ENCODE measurements around the gene C15orf40.

The C15orf40 gene

GRCh38 chr15:82960766-82961165 lies 50.7 kb downstream of the C15orf40 start:
- Histone ChIP-seq H3K9me3 (ENCODE audit: low read length) (no peaks in the 10 kb centered on the region), H3K4me1 (ENCODE audit: insufficient read depth, low read length) (no peaks in the 10 kb centered on the region), H2AFZ (ENCODE audit: low read depth, low read length) (no peak overlapping the region), H3K36me3 (ENCODE audit: insufficient read depth, low read length) (no peaks in the 10 kb centered on the region), H3K4me3 (ENCODE audit: low read length) (no peak overlapping the region), H3K27me3 (ENCODE audit: insufficient read depth, low read length) (no peaks in the 10 kb centered on the region)

- no peaks in the 10 kb centered on the region for H3K4me1 ChIP-seq (ENCODE audit: insufficient read depth, low read length)
- no peaks in the 10 kb centered on the region for H3K27me3 ChIP-seq (ENCODE audit: insufficient read depth, low read length)
- no peaks in the 10 kb centered on the region for H3K9me3 ChIP-seq (ENCODE audit: low read length)
- H3K4me3 ChIP-seq (ENCODE audit: low read length): no peak overlapping the region
- no peaks in the 10 kb centered on the region for H3K36me3 ChIP-seq (ENCODE audit: insufficient read depth, low read length)
- H2AFZ ChIP-seq (ENCODE audit: low read depth, low read length): no peak overlapping the region
Measured at GRCh38 chr15:82959423-82959822, 52.0 kb downstream of the C15orf40 start.

- no peaks in the 10 kb centered on the region for H3K4me1 ChIP-seq (ENCODE audit: insufficient read depth, low read length)
- no peak overlapping the region for H2AFZ ChIP-seq (ENCODE audit: low read depth, low read length)
- no peaks in the 10 kb centered on the region for H3K27me3 ChIP-seq (ENCODE audit: insufficient read depth, low read length)
- no peak overlapping the region for H3K4me3 ChIP-seq (ENCODE audit: low read length)
- no peaks in the 10 kb centered on the region for H3K36me3 ChIP-seq (ENCODE audit: insufficient read depth, low read length)
- H3K9me3 ChIP-seq (ENCODE audit: low read length): no peaks in the 10 kb centered on the region
Measured at GRCh38 chr15:82958638-82959037, 52.8 kb downstream of the C15orf40 start.

- no peaks in the 10 kb centered on the region for H3K27me3 ChIP-seq (ENCODE audit: insufficient read depth, low read length)
- peaks cover 3% of the 10 kb centered on the region for H3K4me1 ChIP-seq (ENCODE audit: insufficient read depth, low read length)
- peak within 1 kb of the TSS; percentile 85 for H2AFZ ChIP-seq (ENCODE audit: low read depth, low read length)
- H3K36me3 ChIP-seq (ENCODE audit: insufficient read depth, low read length): no peaks in the 10 kb centered on the region
- peak within 1 kb of the TSS; percentile 53 for H3K4me3 ChIP-seq (ENCODE audit: low read length)
- H3K9me3 ChIP-seq (ENCODE audit: low read length): no peaks in the 10 kb centered on the region
Measured at GRCh38 chr15:82952158-82953081, 59.0 kb downstream of the C15orf40 start, which contains the start of gene HOMER2. Gene HOMER2, minus strand, starts transcription at chr15:82952720. Its CDS starts 185 bp downstream, at chr15:82952535.

- Histone ChIP-seq H3K4me3 (ENCODE audit: low read length) (peak overlapping the region; percentile 53), H2AFZ (ENCODE audit: low read depth, low read length) (peak overlapping the region; percentile 85), H3K4me1 (ENCODE audit: insufficient read depth, low read length) (peaks cover 3% of the 10 kb centered on the region), H3K36me3 (ENCODE audit: insufficient read depth, low read length) (no peaks in the 10 kb centered on the region), H3K9me3 (ENCODE audit: low read length) (no peaks in the 10 kb centered on the region), H3K27me3 (ENCODE audit: insufficient read depth, low read length) (no peaks in the 10 kb centered on the region)
Measured at GRCh38 chr15:82951472-82952157, 59.8 kb downstream of the C15orf40 start.

- H3K4me1 ChIP-seq (ENCODE audit: insufficient read depth, low read length): peaks cover 3% of the 10 kb centered on the region
- H3K4me3 ChIP-seq (ENCODE audit: low read length): no peak overlapping the region
- H3K27me3 ChIP-seq (ENCODE audit: insufficient read depth, low read length): no peaks in the 10 kb centered on the region
- H3K9me3 ChIP-seq (ENCODE audit: low read length): no peaks in the 10 kb centered on the region
- H2AFZ ChIP-seq (ENCODE audit: low read depth, low read length): no peak overlapping the region
- H3K36me3 ChIP-seq (ENCODE audit: insufficient read depth, low read length): no peaks in the 10 kb centered on the region
Measured at GRCh38 chr15:82950746-82951370, 60.6 kb downstream of the C15orf40 start.

- Histone ChIP-seq H3K27me3 (ENCODE audit: insufficient read depth, low read length) (no peaks in the 10 kb centered on the region), H3K9me3 (ENCODE audit: low read length) (no peaks in the 10 kb centered on the region)
Measured at GRCh38 chr15:82950295-82950694, 61.1 kb downstream of the C15orf40 start.

GRCh38 chr15:82946155-82946701 lies 65.2 kb downstream of the C15orf40 start:
- Histone ChIP-seq H3K4me1 (ENCODE audit: insufficient read depth, low read length) (no peaks in the 10 kb centered on the region), H2AFZ (ENCODE audit: low read depth, low read length) (no peak overlapping the region), H3K4me3 (ENCODE audit: low read length) (no peak overlapping the region), H3K27me3 (ENCODE audit: insufficient read depth, low read length) (no peaks in the 10 kb centered on the region), H3K36me3 (ENCODE audit: insufficient read depth, low read length) (no peaks in the 10 kb centered on the region), H3K9me3 (ENCODE audit: low read length) (no peaks in the 10 kb centered on the region)

More at GRCh38 chr15:82950295-82950694, 61.1 kb downstream of the C15orf40 start:
- no peak overlapping the region for H2AFZ ChIP-seq (ENCODE audit: low read depth, low read length)
- H3K4me3 ChIP-seq (ENCODE audit: low read length): no peak overlapping the region
- H3K4me1 ChIP-seq (ENCODE audit: insufficient read depth, low read length): peaks cover 3% of the 10 kb centered on the region
- no peaks in the 10 kb centered on the region for H3K36me3 ChIP-seq (ENCODE audit: insufficient read depth, low read length)

- H3K4me3 ChIP-seq (ENCODE audit: low read length): no peak overlapping the region
- H2AFZ ChIP-seq (ENCODE audit: low read depth, low read length): no peak overlapping the region
- H3K4me1 ChIP-seq (ENCODE audit: insufficient read depth, low read length): no peaks in the 10 kb centered on the region
- H3K9me3 ChIP-seq (ENCODE audit: low read length): no peaks in the 10 kb centered on the region
- H3K36me3 ChIP-seq (ENCODE audit: insufficient read depth, low read length): no peaks in the 10 kb centered on the region
- H3K27me3 ChIP-seq (ENCODE audit: insufficient read depth, low read length): no peaks in the 10 kb centered on the region
Measured at GRCh38 chr15:82945326-82945725, 66.1 kb downstream of the C15orf40 start.

- H3K4me3 ChIP-seq (ENCODE audit: low read length): no peak overlapping the region
- H3K4me1 ChIP-seq (ENCODE audit: insufficient read depth, low read length): no peaks in the 10 kb centered on the region
- H3K9me3 ChIP-seq (ENCODE audit: low read length): no peaks in the 10 kb centered on the region
- H3K36me3 ChIP-seq (ENCODE audit: insufficient read depth, low read length): no peaks in the 10 kb centered on the region
- H2AFZ ChIP-seq (ENCODE audit: low read depth, low read length): no peak overlapping the region
- H3K27me3 ChIP-seq (ENCODE audit: insufficient read depth, low read length): no peaks in the 10 kb centered on the region
Measured at GRCh38 chr15:82944821-82945220, 66.6 kb downstream of the C15orf40 start.

- no peaks in the 10 kb centered on the region for H3K9me3 ChIP-seq (ENCODE audit: low read length)
- no peak overlapping the region for H2AFZ ChIP-seq (ENCODE audit: low read depth, low read length)
- no peak overlapping the region for H3K4me3 ChIP-seq (ENCODE audit: low read length)
- no peaks in the 10 kb centered on the region for H3K4me1 ChIP-seq (ENCODE audit: insufficient read depth, low read length)
- H3K27me3 ChIP-seq (ENCODE audit: insufficient read depth, low read length): no peaks in the 10 kb centered on the region
- H3K36me3 ChIP-seq (ENCODE audit: insufficient read depth, low read length): no peaks in the 10 kb centered on the region
Measured at GRCh38 chr15:82944056-82944455, 67.4 kb downstream of the C15orf40 start.

GRCh38 chr15:82943176-82943575 lies 68.3 kb downstream of the C15orf40 start:
- H3K4me1 ChIP-seq (ENCODE audit: insufficient read depth, low read length): no peaks in the 10 kb centered on the region
- H2AFZ ChIP-seq (ENCODE audit: low read depth, low read length): no peak overlapping the region
- H3K4me3 ChIP-seq (ENCODE audit: low read length): no peak overlapping the region
- no peaks in the 10 kb centered on the region for H3K9me3 ChIP-seq (ENCODE audit: low read length)
- H3K27me3 ChIP-seq (ENCODE audit: insufficient read depth, low read length): no peaks in the 10 kb centered on the region
- H3K36me3 ChIP-seq (ENCODE audit: insufficient read depth, low read length): no peaks in the 10 kb centered on the region

GRCh38 chr15:82942691-82943090 lies 68.7 kb downstream of the C15orf40 start:
- Histone ChIP-seq H3K9me3 (ENCODE audit: low read length) (no peaks in the 10 kb centered on the region), H3K36me3 (ENCODE audit: insufficient read depth, low read length) (no peaks in the 10 kb centered on the region), H3K4me1 (ENCODE audit: insufficient read depth, low read length) (peaks cover under 1% of the 10 kb centered on the region), H3K27me3 (ENCODE audit: insufficient read depth, low read length) (no peaks in the 10 kb centered on the region), H3K4me3 (ENCODE audit: low read length) (no peak overlapping the region), H2AFZ (ENCODE audit: low read depth, low read length) (no peak overlapping the region)
